Left lobe of liver (tissue), 2 donors: ENCODE results near the gene TP53TG3E. TPM values are rescaled to one million over a fixed set of nuclear protein-coding genes. Genes with fewer than 3 reads are reported as not detected.
"Not testable (repeated sequence)": the region's sequence is repeated elsewhere in the genome, so short reads cannot be mapped to it uniquely, and the experiment has no call there.

Experiments
- ATAC-seq: fragments of 200-7000 bp; cut with Tn5 transposase; one replicate; pipeline ENCODE4 v1.9.1; 2020; ENCODE audit warnings: mild to moderate bottlenecking, moderate library complexity
- DNase-seq: peaks from one replicate; pipeline ENCODE4 v3.0.0-alpha.2; 2020; ENCODE audit warnings: low spot score
- total RNA-seq: library from RNA; stranded (reverse); gene quantifications from one replicate; pipeline ENCODE4 v1.2.1, GENCODE V29; 2021
- donor health status: DM: no; HTN: no; CAD: no; lungs with moderate emphysema.
- donor health status: DM: no; HTN: yes; CAD: no.

Gene TP53TG3E, protein sequence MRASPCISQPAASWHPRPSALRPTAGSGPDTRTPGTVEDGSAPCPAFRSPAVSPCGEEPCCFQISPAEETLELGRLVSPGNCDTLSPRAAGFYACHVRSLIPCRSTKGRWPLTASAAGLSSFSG
- not detected for total RNA-seq

DNA sequence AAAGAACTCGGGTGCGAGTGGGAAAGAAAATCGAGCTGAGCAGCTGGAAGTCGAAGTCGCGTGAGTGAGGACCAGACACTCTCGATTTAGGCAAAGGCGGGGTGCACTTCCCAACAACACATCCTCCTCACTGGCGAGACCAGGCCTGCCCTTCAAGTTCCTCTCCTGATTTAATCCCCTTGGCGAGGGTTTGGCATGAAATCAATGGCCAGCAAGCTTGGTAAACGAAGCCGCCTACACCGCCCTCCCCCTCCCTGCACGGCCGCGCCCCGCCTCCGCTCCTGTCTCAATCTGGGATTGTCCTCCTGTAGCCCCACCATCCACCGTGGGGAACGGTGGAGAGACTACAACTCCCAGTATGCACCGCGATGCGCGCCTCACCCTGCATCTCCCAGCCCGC lies at the start of gene TP53TG3E:
Gene TP53TG3E (plus strand): TSS at position 301 of the 400 bp plus-strand sequence. CDS start 68 bp downstream, at position 369.
- DNase-seq, ATAC-seq: not testable (repeated sequence)

DNA sequence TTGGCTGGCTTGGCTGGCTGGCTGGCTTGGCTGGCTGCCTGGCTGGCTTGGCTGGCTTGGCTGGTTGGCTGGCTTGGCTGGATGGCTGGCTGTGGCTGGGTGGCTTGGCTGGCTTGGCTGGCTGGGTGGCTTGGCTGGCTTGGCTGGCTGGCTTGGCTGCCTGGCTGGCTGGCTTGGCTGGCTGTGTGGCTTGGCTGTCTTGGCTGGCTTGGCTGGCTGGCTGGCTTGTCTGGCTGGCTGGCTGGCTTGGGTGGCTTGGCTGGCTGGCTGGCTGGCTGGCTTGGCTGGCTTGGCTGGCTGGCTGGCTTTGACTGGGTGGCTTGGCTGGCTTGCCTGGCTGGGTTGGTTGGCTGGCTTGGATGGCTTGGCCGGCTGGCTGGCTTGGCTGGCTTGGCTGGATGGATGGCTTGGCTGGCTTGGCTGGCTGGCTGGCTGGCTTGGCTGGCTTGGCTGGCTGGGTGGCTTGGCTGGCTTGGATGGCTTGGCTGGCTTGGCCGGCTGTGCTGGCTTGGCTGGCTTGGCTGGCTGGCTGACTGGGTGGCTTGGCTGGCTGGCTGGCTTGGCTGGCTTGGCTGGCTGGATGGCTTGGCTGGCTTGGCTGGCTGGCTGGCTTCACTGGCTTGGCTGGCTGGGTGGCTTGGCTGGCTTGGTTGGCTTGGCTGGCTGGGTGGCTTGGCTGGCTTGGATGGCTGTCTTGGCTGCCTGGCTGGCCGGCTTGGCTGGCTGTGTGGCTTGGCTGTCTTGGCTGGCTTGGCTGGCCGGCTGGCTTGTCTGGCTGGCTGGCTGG lies 32.3 kb downstream of the TP53TG3E start:
- DNase-seq, ATAC-seq: not testable (repeated sequence)

DNA sequence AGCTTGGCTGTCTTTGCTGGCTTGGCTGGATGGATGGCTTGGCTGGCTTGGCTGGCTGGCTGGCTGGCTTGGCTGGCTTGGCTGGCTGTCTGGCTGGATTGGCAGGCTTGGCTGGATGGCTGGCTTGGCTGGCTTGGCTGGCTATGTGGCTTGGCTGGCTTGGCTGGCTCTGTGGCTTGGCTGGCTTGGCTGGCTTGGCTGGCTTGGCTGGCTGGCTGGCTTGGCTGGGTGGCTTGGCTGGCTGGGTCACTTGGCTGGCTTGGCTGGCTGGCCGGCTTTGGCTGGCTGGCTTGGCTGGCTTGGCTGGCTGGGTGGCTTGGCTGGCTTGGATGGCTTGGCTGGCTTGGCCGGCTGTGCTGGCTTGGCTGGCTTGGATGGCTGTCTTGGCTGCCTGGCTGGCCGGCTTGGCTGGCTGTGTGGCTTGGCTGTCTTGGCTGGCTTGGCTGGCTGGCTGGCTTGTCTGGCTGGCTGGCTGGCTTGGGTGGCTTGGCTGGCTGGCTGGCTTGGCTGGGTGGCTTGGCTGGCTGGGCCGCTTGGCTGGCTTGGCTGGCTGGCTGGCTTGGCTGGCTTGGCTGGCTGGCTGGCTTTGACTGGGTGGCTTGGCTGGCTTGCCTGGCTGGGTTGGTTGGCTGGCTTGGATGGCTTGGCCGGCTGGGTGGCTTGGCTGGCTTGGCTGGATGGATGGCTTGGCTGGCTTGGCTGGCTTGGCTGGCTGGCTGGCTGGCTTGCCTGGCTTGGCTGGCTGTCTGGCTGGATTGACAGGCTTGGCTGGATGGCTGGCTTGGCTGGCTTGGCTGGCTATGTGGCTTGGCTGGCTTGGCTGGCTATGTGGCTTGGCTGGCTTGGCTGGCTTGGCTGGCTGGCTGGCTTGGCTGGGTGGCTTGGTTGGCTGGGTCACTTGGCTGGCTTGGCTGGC lies 33.8 kb downstream of the TP53TG3E start:
- ATAC-seq, DNase-seq: not testable (repeated sequence)

DNA sequence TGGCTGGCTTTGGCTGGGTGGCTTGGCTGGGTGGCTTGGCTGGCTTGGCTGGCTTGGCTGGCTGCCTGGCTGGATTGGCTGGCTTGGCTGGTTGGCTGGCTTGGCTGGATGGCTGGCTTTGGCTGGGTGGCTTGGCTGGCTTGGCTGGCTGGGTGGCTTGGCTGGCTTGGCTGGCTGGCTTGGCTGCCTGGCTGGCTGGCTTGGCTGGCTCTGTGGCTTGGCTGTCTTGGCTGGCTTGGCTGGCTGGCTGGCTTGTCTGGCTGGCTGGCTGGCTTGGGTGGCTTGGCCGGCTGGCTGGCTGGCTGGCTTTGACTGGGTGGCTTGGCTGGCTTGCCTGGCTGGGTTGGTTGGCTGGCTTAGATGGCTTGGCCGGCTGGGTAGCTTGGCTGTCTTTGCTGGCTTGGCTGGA lies 34.4 kb downstream of the TP53TG3E start:
- not testable (repeated sequence) for DNase-seq, ATAC-seq

DNA sequence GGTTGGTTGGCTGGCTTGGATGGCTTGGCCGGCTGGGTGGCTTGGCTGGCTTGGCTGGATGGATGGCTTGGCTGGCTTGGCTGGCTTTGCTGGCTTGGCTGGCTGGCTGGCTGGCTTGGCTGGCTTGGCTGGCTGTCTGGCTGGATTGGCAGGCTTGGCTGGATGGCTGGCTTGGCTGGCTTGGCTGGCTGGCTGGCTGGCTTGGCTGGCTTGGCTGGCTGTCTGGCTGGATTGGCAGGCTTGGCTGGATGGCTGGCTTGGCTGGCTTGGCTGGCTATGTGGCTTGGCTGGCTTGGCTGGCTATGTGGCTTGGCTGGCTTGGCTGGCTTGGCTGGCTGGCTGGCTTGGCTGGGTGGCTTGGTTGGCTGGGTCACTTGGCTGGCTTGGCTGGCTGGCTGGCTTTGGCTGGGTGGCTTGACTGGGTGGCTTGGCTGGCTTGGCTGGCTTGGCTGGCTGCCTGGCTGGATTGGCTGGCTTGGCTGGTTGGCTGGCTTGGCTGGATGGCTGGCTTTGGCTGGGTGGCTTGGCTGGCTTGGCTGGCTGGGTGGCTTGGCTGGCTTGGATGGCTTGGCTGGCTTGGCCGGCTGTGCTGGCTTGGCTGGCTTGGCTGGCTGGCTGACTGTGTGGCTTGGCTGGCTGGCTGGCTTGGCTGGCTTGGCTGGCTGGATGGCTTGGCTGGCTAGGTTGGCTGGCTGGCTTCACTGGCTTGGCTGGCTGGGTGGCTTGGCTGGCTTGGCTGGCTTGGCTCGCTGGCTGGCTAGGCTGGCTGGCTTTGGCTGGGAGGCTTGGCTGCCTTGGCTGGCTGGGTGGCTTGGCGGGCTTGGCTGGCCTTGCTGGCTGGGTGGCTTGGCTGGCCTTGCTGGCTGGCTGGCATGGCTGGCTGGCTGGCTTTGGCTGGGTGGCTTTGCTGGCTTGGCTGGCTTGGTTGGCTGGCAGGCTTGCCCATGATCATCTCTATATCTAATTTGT lies 35.3 kb downstream of the TP53TG3E start:
- DNase-seq: not testable (repeated sequence)
- peak; percentile 50 for ATAC-seq

Other genes with a start within 250 kb of the TP53TG3E start
- gene TP53TG3C, start 110.1 kb upstream of the TP53TG3E start, total RNA-seq: not detected
- gene TP53TG3B, start 56.5 kb downstream of the TP53TG3E start, total RNA-seq: not detected
- not detected for gene TP53TG3F, start 155.3 kb downstream of the TP53TG3E start, total RNA-seq